H1 (cell line): ENCODE results near the gene ROGDI.

Experiments used
- GTF2F1 ChIP-seq: IDR thresholded peaks from 2 replicates; pipeline ENCODE4 v1.6.1; 2012; ENCODE audit warnings: low read depth, low read length, improper control_type of control experiment, borderline replicate concordance
- POLR2A ChIP-seq, 2 experiments: IDR thresholded peaks; 1 replicate in 1 of 2; 2 replicates in 1 of 2; pipeline ENCODE4 v1.6.1; 2011; ENCODE audit warnings: low read depth in 2 of 2, low read length in 2 of 2, mild to moderate bottlenecking in 2 of 2; ENCODE audit errors: control extremely low read depth in 1 of 2
- POLR2AphosphoS5 ChIP-seq: IDR thresholded peaks from 2 replicates; pipeline ENCODE4 v1.6.1; 2011; ENCODE audit warnings: low read depth, low read length
- RNF2 ChIP-seq: fragments of 200-900, 300-1000 bp; sonication (generic); IDR thresholded peaks from 2 replicates; pipeline ENCODE4 v1.7.1; 2016; ENCODE audit warnings: borderline replicate concordance, low read depth, mild to moderate bottlenecking, antibody characterized with exemption, low read length; ENCODE audit not compliant: poor library complexity, severe bottlenecking; ENCODE audit errors: missing control alignments
- SIN3A ChIP-seq, 2 experiments: IDR thresholded peaks in 1 of 2; conservative IDR thresholded peaks in 1 of 2; 2 replicates each; pipeline ENCODE4 v1.6.1; 2011 to 2012; ENCODE audit warnings: low read length in 2 of 2, improper control_type of control experiment in 1 of 2, low read depth in 1 of 2, mild to moderate bottlenecking in 1 of 2
- TF ChIP-seq, protein P1 (sequence below): IDR thresholded peaks from 2 replicates; pipeline ENCODE4 v1.6.1; 2012; ENCODE audit warnings: inconsistent platforms
- TF ChIP-seq, protein P2 (sequence below), 3 experiments: IDR thresholded peaks; 1 replicate in 2 of 3; 2 replicates in 1 of 3; pipeline versions ENCODE4 v1.5.1 to v1.6.1; 2011; ENCODE audit warnings: low read length in 3 of 3, mild to moderate bottlenecking in 3 of 3, inconsistent platforms in 2 of 3, low read depth in 1 of 3, moderate library complexity in 1 of 3; ENCODE audit not compliant: insufficient read depth in 1 of 3; ENCODE audit errors: control extremely low read depth in 1 of 3

DNA sequence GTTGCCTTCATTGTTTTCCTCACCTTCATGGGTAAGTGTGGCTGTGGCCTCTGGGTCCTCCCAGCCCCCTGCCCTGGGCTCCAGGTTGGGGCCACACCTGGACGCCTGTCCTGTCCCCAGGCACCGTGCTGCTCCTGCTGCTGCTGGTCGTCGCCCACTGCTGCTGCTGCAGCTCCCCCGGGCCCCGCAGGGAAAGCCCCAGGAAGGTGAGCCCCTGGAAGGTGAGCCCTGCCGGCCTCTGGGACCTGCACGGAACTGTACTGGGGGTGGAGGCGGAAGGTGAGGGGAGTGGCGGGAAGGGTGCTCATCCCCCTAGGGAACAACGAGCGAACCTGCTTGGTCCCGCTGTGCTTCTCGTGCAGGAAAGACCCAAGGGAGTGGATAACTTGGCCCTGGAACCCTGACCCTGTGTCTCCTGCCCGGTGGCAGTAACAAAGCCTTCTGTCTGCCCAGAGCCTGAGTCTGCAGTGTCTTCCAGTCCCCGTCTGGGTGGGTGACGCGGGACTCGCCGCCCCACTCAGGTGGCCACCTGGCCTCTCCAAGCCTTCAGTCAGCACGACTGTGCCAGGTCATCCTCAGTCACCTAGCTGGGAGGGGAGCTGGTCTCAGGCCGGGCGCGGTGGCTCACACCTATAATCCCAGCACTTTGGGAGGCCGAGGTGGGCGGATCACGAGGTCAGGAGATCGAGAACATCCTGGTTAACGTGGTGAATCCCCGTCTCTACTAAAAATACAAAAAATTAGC, 6.4 kb downstream of the ROGDI start:
- no peak for TF ChIP-seq GTF2F1
- TF ChIP-seq POLR2AphosphoS5 = no peak
- TF ChIP-seq POLR2A (IDR thresholded peaks at IDR 0.05; ENCODE audit: control extremely low read depth in 1 of 2, low read depth in 2 of 2, low read length in 2 of 2) = no peak
- TF ChIP-seq RNF2 = no peak
- TF ChIP-seq SIN3A (conservative IDR thresholded peaks at IDR 0.05 in 1 of 2, IDR thresholded peaks at IDR 0.05 in 1 of 2; ENCODE audit: low read depth in 1 of 2, low read length in 2 of 2) = no peak
- TF ChIP-seq, protein P1, sequence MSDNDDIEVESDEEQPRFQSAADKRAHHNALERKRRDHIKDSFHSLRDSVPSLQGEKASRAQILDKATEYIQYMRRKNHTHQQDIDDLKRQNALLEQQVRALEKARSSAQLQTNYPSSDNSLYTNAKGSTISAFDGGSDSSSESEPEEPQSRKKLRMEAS = no peak
- TF ChIP-seq, protein P2, sequence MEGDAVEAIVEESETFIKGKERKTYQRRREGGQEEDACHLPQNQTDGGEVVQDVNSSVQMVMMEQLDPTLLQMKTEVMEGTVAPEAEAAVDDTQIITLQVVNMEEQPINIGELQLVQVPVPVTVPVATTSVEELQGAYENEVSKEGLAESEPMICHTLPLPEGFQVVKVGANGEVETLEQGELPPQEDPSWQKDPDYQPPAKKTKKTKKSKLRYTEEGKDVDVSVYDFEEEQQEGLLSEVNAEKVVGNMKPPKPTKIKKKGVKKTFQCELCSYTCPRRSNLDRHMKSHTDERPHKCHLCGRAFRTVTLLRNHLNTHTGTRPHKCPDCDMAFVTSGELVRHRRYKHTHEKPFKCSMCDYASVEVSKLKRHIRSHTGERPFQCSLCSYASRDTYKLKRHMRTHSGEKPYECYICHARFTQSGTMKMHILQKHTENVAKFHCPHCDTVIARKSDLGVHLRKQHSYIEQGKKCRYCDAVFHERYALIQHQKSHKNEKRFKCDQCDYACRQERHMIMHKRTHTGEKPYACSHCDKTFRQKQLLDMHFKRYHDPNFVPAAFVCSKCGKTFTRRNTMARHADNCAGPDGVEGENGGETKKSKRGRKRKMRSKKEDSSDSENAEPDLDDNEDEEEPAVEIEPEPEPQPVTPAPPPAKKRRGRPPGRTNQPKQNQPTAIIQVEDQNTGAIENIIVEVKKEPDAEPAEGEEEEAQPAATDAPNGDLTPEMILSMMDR (IDR thresholded peaks at IDR 0.05; ENCODE audit: control extremely low read depth in 1 of 3, insufficient read depth in 1 of 3, low read depth in 1 of 3, low read length in 3 of 3) = no peak
